H9 (cell line): ENCODE results near the gene RERE. TPM values are rescaled to one million over a fixed set of nuclear protein-coding genes. Genes with fewer than 3 reads are reported as not detected.

Source experiments
- DNase-seq: peaks from one replicate; pipeline ENCODE4 v3.0.0-alpha.2; 2017
- H2AFZ ChIP-seq: one replicate; pipeline ENCODE4 v1.6.1; 2013; ENCODE audit warnings: mild to moderate bottlenecking, low read length, control low read depth, moderate library complexity
- H2AK5ac ChIP-seq: 2 replicates; pipeline ENCODE4 v1.6.1; 2013; ENCODE audit warnings: low read length, control low read depth, mixed read lengths; ENCODE audit not compliant: insufficient read length
- H2BK120ac ChIP-seq: one replicate; pipeline ENCODE4 v1.6.1; 2013; ENCODE audit warnings: low read depth, mild to moderate bottlenecking, low read length, control low read depth, inconsistent platforms; ENCODE audit not compliant: poor library complexity, severe bottlenecking
- H2BK12ac ChIP-seq: 2 replicates; pipeline ENCODE4 v1.6.1; 2013; ENCODE audit warnings: low read length, control low read depth, mixed read lengths, low read depth; ENCODE audit not compliant: insufficient read length
- H2BK15ac ChIP-seq: 2 replicates; pipeline ENCODE4 v1.6.1; 2013; ENCODE audit warnings: low read depth, low read length, control low read depth
- H2BK20ac ChIP-seq: one replicate; pipeline ENCODE4 v1.6.1; 2013; ENCODE audit warnings: low read depth, mild to moderate bottlenecking, low read length, control low read depth, inconsistent platforms; ENCODE audit not compliant: poor library complexity, severe bottlenecking
- H2BK5ac ChIP-seq: 2 replicates; pipeline ENCODE4 v1.6.1; 2013; ENCODE audit warnings: low read length, control low read depth, mixed read lengths; ENCODE audit not compliant: insufficient read length
- H3K14ac ChIP-seq: 2 replicates; pipeline ENCODE4 v1.6.1; 2013; ENCODE audit warnings: low read length, control low read depth; ENCODE audit not compliant: insufficient read depth
- H3K18ac ChIP-seq: 2 replicates; pipeline ENCODE4 v1.6.1; 2013; ENCODE audit warnings: low read depth, mild to moderate bottlenecking, mixed read lengths, low read length, control low read depth; ENCODE audit not compliant: insufficient read length
- H3K23ac ChIP-seq: 2 replicates; pipeline ENCODE4 v1.6.1; 2013; ENCODE audit warnings: low read length, control low read depth, mixed read lengths, low read depth; ENCODE audit not compliant: insufficient read length
- H3K23me2 ChIP-seq: 2 replicates; pipeline ENCODE4 v1.6.1; 2013; ENCODE audit warnings: low read depth, mild to moderate bottlenecking, mixed read lengths, low read length, control low read depth; ENCODE audit not compliant: insufficient read length, poor library complexity, severe bottlenecking
- H3K27ac ChIP-seq: 2 replicates; pipeline ENCODE4 v1.5.1; 2013; ENCODE audit warnings: low read length, control low read depth, mixed read lengths, low read depth; ENCODE audit not compliant: insufficient read length
- H3K27me3 ChIP-seq: 2 replicates; pipeline ENCODE4 v1.6.1; 2013; ENCODE audit warnings: low read length, control low read depth, inconsistent platforms; ENCODE audit not compliant: insufficient read depth
- H3K4ac ChIP-seq: 2 replicates; pipeline ENCODE4 v1.6.1; 2013; ENCODE audit warnings: low read depth, mild to moderate bottlenecking, control low read depth, inconsistent platforms, low read length, moderate library complexity
- H3K4me1 ChIP-seq: 2 replicates; pipeline ENCODE4 v1.6.1; 2013; ENCODE audit warnings: low read length, control low read depth, inconsistent platforms; ENCODE audit not compliant: insufficient read depth
- H3K4me2 ChIP-seq: 2 replicates; pipeline ENCODE4 v1.6.1; 2013; ENCODE audit warnings: low read length, control low read depth, mixed read lengths; ENCODE audit not compliant: insufficient read length, insufficient read depth
- H3K56ac ChIP-seq: 2 replicates; pipeline ENCODE4 v1.6.1; 2013; ENCODE audit warnings: low read depth, mild to moderate bottlenecking, mixed read lengths, low read length, control low read depth; ENCODE audit not compliant: insufficient read length
- H3K79me1 ChIP-seq: 2 replicates; pipeline ENCODE4 v1.6.1; 2013; ENCODE audit warnings: low read depth, mild to moderate bottlenecking, moderate library complexity, low read length, control low read depth, inconsistent platforms; ENCODE audit not compliant: insufficient read depth, poor library complexity, severe bottlenecking
- H3K79me2 ChIP-seq: 2 replicates; pipeline ENCODE4 v1.6.1; 2013; ENCODE audit warnings: low read length, control low read depth, inconsistent platforms; ENCODE audit not compliant: insufficient read depth
- H3K9ac ChIP-seq: 2 replicates; pipeline ENCODE4 v1.6.1; 2013; ENCODE audit warnings: low read length, control low read depth, mixed read lengths; ENCODE audit not compliant: insufficient read length; ENCODE audit errors: extremely low read depth
- H3K9me3 ChIP-seq: one replicate; pipeline ENCODE4 v1.6.1; 2013; ENCODE audit warnings: low read depth, low read length, inconsistent platforms; ENCODE audit not compliant: control insufficient read depth
- H3T11ph ChIP-seq: one replicate; pipeline ENCODE4 v1.6.1; 2013; ENCODE audit warnings: mild to moderate bottlenecking, low read length, control low read depth, inconsistent platforms
- H4K20me1 ChIP-seq: one replicate; pipeline ENCODE4 v1.6.1; 2013; ENCODE audit not compliant: control insufficient read depth, insufficient read length, insufficient read depth
- H4K5ac ChIP-seq: 2 replicates; pipeline ENCODE4 v1.6.1; 2013; ENCODE audit warnings: low read depth, mild to moderate bottlenecking, mixed read lengths, low read length, control low read depth; ENCODE audit not compliant: insufficient read length
- H4K8ac ChIP-seq: replicated peaks from 2 replicates; pipeline ENCODE4 v1.6.1; 2013; ENCODE audit warnings: low read length, control low read depth, mixed read lengths, low read depth; ENCODE audit not compliant: insufficient read length
- H4K91ac ChIP-seq: 2 replicates; pipeline ENCODE4 v1.6.1; 2013; ENCODE audit warnings: low read depth, mild to moderate bottlenecking, moderate library complexity, mixed read lengths, low read length, control low read depth; ENCODE audit not compliant: insufficient read length
- H3K27ac Mint-ChIP-seq, 3 experiments: 2 replicates in 2 of 3; 3 replicates in 1 of 3; pipeline ENCODE4 v1.8.0; 2020 to 2021; ENCODE audit warnings: mixed read lengths in 3 of 3, mild to moderate bottlenecking in 1 of 3, moderate library complexity in 1 of 3
- H3K27me3 Mint-ChIP-seq: 2 replicates; pipeline ENCODE4 v1.8.0; 2021; ENCODE audit warnings: low read depth, mild to moderate bottlenecking, moderate library complexity, mixed read lengths
- H3K36me3 Mint-ChIP-seq, 3 experiments: 2 replicates in 2 of 3; 3 replicates in 1 of 3; pipeline ENCODE4 v1.8.0; 2020 to 2021; ENCODE audit warnings: low read depth in 3 of 3, mixed read lengths in 3 of 3; ENCODE audit not compliant: insufficient read depth in 1 of 3
- H3K4me1 Mint-ChIP-seq, 2 experiments: 2 replicates each; pipeline ENCODE4 v1.8.0; 2020; ENCODE audit warnings: mixed read lengths in 2 of 2
- H3K4me3 Mint-ChIP-seq, 2 experiments: 2 replicates in 1 of 2; 3 replicates in 1 of 2; pipeline ENCODE4 v1.8.0; 2020 to 2021; ENCODE audit warnings: mild to moderate bottlenecking in 2 of 2, mixed read lengths in 2 of 2, moderate library complexity in 1 of 2
- H3K9me3 Mint-ChIP-seq, 2 experiments: 2 replicates in 1 of 2; 3 replicates in 1 of 2; pipeline ENCODE4 v1.8.0; 2020; ENCODE audit warnings: mild to moderate bottlenecking in 2 of 2, mixed read lengths in 2 of 2, moderate library complexity in 1 of 2
- WGBS: extraction: QIAGEN DNeasy Blood & Tissue Kit; methylation state at CpG from one replicate; pipeline ENCODE4 v1.1.7; 2013; ENCODE audit warnings: missing lambda C conversion rate, low lambda C conversion rate, mixed read lengths; ENCODE audit not compliant: insufficient read length; ENCODE audit errors: extremely low coverage; 5-methylcytosine and 5-hydroxymethylcytosine counted together
- total RNA-seq: library from RNA; stranded (reverse); gene quantifications from 2 replicates; pipeline ENCODE4 v1.2.1, GENCODE V29; 2021
- TF ChIP-seq, protein P1 (sequence below): fragments of 200-600 bp; sonication (generic); conservative IDR thresholded peaks from 3 replicates; pipeline ENCODE4 v1.8.0; 2021; ENCODE audit warnings: antibody characterized with exemption, mild to moderate bottlenecking

RERE gene
- total RNA-seq, 1 experiment from 2014 or later, result 103 TPM

DNA sequence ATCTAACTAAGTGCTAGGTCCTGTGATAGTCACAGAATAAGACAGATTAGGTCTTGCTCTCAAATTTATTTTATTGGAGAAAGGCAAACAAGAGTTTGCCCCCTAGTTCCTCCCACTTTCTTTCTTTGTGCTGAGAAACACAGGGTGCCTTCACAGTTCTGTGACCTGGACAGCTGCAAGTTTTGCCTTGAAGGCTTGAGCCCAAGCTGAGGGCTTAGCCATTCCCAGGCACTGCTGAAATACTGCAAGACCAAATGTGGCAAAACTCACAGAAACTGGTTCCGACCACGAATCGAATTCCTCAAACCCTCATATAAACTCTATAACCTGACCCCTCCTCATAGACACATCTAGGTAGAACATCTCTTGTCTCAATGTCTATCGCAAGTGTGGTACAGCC, 227.9 kb downstream of the RERE start:
- Histone ChIP-seq H3K79me2 (peaks cover 5% of the 10 kb centered on the region; the same call in 1 of the 2 replicates), H2BK15ac (no peak overlapping the region), H3K18ac (no peak overlapping the region), H2BK120ac (no peak overlapping the region), H3T11ph (no peak overlapping the region), H3K23ac (no peak overlapping the region), H3K27ac (no peak overlapping the region), H3K56ac (no peak overlapping the region), H3K4me2 (no peak overlapping the region), H3K23me2 (no peaks in the 10 kb centered on the region), H4K91ac (no peak overlapping the region), H2BK20ac (no peak overlapping the region), H2AFZ (no peak overlapping the region), H3K27me3 (no peaks in the 10 kb centered on the region), H3K4ac (no peak overlapping the region), H2AK5ac (no peak overlapping the region), H4K20me1 (no peaks in the 10 kb centered on the region), H3K9me3 (no peaks in the 10 kb centered on the region), H3K9ac (no peak overlapping the region), H4K8ac (no peak overlapping the region), H3K14ac (no peak overlapping the region), H2BK12ac (no peak overlapping the region), H2BK5ac (no peak overlapping the region), H3K4me1 (peaks cover 15% of the 10 kb centered on the region), H4K5ac (no peak overlapping the region), H3K79me1 (peaks cover 10% of the 10 kb centered on the region)
- Mint-ChIP-seq H3K4me3 (no peak overlapping the region; a peak in 1 of 5 replicates), H3K9me3 (no peaks in the 10 kb centered on the region; a peak in 1 of 5 replicates), H3K27ac (peak overlapping the region in 2 of 3 experiments; percentile 4 to 78; a peak in 3 of 7 replicates), H3K36me3 (peaks cover 0 to 15% (median 13%) of the 10 kb centered on the region in 3 experiments; a peak in 5 of 7 replicates), H3K4me1 (peaks cover 51 to 63% of the 10 kb centered on the region in 2 experiments), H3K27me3 (no peaks in the 10 kb centered on the region)
- TF ChIP-seq, protein P1, sequence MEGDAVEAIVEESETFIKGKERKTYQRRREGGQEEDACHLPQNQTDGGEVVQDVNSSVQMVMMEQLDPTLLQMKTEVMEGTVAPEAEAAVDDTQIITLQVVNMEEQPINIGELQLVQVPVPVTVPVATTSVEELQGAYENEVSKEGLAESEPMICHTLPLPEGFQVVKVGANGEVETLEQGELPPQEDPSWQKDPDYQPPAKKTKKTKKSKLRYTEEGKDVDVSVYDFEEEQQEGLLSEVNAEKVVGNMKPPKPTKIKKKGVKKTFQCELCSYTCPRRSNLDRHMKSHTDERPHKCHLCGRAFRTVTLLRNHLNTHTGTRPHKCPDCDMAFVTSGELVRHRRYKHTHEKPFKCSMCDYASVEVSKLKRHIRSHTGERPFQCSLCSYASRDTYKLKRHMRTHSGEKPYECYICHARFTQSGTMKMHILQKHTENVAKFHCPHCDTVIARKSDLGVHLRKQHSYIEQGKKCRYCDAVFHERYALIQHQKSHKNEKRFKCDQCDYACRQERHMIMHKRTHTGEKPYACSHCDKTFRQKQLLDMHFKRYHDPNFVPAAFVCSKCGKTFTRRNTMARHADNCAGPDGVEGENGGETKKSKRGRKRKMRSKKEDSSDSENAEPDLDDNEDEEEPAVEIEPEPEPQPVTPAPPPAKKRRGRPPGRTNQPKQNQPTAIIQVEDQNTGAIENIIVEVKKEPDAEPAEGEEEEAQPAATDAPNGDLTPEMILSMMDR, result no peak
- no peak for DNase-seq
- WGBS, result no CpG with 5 or more reads among the region's 4 CpGs
